Stimulated activated CD8-positive, alpha-beta memory T cell treated with anti-CD3 and anti-CD28 coated beads, Interleukin-7, amount 100 ng/mL, for 4 hours (primary cell): ENCODE results near the gene TRAPPC6A.
"Not testable (repeated sequence)": the region's sequence is repeated elsewhere in the genome, so short reads cannot be mapped to it uniquely, and the experiment has no call there.

Experiments
- DNase-seq, 2 donors: peaks; one replicate each; pipeline ENCODE4 v3.0.0-alpha.2; 2020; ENCODE audit warnings: low read depth in 2 of 2

The TRAPPC6A gene

DNA sequence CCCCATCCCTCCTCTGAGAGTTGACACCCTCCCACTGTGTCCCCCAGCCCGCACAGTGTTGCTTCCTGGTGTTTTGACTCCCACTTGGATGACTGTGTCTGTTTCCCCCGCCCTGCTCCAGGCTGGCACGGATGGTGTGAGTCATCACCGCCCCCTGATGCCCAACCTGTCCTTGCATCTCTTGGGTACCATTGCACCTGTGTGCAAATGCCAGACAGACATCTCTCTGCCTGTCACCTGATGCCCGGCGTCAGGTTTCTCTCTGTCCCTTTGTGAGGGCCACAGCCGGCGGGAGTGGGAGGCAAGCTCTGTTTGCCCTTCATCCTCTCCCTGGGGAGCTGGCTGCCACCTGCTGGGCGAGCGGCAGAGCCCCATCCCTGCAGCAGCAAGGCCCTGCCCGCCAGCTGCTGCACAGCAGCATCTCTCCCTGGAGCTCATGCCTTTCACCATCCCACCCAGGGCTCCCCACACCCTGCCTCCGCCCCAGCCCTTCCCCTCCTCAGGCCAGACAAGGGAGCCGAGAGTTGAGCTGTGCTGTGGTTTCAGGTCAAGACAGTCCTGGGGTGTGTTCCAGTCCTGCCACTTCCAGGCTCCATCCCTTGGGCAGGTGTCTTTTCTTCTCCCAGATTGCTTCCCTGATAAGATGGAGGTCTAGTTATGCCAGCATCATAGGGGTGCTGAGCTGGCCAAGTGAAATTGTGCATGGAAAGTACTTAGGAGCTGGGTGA lies 47.0 kb downstream of the TRAPPC6A start:
- DNase-seq, result no peak

DNA sequence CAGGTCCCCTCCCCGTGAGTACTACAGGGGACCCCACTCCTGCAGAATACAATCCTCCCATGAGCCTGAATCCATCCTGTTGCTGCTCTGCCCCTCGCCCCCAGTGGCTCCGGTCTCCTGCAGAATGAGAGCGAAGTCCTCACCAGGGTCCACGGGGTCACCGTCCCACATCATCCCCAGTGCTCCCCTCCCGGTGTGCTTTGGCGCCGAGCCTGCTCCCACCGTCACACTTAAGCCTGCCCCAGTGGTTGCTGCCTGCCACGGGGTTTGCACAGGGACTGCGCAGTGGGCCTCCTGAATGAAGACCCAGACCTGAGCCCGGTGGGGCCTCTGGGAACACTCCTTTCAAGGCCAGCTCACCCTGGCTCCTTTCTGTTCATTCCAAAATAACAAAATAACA lies 47.8 kb downstream of the TRAPPC6A start:
- DNase-seq, result no peak

DNA sequence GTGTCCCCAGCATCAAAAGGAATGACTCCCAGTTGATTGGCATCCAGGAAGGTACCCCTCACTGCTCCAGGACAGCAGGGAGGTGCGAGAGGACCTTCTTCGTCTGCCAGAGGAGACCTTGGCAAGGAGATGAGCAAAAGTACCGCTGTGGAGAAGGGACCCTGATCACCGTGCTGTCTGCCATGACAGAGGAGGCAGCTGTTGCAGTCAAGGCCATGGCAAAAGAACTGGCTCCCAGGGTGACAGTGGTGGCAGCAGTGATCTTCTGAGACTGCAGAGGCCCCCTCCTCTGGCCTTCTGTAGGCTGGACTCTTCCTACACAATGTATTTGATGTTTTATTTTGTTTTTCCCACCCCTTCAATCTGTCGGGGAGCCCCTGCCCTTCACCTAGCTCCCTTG lies 49.2 kb downstream of the TRAPPC6A start:
- DNase-seq, result no peak

DNA sequence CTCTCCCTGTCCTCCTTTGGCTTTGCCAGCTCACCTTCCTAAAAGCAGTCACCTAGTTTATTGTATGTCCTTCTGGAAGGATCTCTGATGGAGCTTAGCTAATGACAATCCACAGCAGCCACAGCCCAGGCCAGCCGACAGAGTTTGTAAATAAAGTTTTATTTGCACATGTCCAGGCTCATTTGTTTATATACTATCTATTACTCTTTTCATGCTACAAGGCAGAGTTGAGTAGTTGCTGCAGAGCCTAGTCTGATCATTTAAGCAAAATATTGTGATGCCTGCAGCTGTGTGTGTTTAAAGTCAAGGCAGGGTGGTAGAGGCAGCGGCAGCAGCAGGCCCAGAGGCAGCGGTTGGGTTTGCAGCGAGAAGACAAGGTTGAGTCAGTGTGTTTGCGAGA lies 49.9 kb downstream of the TRAPPC6A start:
- no peak for DNase-seq

DNA sequence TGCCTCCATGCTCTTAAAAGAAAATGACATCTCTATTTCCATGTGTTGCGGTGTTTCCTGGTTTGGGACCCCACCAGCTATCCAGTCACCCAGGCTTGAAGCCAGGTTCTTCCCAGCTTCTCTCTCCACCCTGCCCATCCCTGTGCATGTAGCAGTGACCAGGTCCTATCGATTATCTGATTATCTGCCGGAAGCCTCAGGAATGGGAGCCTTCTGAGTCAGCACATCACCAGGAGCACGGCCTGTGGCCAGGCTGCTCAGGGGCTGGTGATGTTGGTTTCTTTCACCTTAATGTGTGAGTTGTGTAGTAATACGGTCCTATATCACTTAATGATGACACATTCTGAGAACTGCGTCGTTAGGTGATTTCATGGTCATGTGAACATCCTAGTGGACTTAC lies 51.4 kb downstream of the TRAPPC6A start:
- no peak for DNase-seq

DNA sequence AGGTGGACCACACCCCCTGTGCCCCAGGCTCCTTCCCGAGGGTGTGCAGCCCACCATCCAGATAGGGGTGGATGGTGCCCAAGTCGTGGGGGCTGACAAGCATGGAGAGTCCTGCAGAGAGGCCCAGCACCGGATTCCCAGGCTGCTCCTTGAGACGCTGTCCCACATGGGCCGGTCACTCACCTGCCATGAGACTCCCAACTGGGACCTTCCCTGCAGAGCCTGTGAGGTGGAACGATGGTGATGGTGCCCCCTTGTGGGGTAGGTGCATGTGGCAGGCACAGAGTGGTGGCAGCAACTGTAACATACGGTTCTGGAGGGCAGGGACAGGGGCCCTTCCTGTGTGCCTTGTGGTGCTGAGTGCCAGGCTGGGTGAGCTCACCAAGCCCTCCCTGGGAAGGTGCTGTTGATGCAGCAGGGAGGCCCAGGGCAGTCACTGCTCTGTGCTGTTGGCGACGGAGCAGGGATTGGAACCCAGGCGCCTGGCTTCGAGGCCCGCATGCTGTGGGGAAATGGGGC lies 52.0 kb downstream of the TRAPPC6A start:
- DNase-seq, result peak; percentile 32 to 40

DNA sequence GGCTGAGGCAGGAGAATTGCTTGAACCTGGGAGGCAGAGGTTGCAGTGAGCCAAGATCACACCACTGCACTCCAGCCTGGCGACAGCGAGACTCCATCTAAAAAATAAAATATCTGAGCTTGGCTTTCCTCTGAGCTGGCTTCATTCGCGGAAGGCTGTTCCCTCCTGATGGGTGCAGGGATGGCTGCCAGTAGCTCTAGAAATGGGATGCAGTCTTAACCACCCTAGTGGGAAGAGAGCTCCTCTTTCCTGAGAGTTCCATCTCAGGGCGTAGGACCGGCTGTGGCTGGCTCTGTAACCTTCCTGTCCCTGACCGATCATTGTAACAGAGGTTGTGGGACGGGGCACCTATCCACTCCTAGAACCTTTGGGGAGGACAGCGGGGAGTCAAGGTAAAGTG lies 52.7 kb downstream of the TRAPPC6A start:
- DNase-seq, result no peak

DNA sequence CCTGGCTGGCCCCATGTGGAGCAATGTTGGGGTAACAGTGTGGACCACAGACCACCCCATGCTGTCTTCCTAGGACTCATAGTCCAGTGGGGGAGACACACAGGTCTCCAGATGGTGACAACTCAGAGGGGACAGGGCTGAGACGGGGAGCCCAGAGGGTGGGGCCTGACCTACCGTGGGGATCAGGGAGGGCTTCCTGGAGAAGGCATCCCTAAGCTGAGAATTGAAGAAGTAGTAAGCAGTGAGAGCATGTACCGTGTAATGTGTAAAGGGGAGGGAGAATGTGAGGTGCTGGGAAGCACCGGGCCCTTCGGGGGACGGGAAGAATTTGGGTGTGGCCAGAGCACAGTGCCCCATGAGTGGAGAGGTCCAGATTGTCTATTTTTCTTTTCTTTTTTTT lies 54.0 kb downstream of the TRAPPC6A start:
- DNase-seq, result no peak

DNA sequence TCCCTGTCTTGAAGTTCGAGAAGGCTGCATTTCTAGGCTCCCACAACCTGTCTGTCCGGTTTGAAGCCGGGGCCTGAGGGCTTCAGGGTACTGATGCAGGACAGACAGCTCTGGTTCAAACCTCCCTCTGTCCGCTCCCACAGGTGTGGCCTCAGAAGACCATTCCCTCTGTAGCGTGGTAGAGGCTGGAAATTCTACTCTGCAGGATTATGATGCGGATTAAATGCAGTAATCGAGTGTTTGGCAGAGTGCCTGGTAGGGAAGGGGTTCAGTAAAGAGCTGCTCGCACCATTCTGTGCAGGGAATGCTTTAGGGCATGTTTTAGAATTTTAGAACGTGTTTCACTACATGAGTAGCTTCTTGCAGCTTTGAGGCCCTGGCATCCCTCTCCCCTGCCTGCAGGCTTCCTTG lies 54.6 kb downstream of the TRAPPC6A start:
- no peak for DNase-seq

DNA sequence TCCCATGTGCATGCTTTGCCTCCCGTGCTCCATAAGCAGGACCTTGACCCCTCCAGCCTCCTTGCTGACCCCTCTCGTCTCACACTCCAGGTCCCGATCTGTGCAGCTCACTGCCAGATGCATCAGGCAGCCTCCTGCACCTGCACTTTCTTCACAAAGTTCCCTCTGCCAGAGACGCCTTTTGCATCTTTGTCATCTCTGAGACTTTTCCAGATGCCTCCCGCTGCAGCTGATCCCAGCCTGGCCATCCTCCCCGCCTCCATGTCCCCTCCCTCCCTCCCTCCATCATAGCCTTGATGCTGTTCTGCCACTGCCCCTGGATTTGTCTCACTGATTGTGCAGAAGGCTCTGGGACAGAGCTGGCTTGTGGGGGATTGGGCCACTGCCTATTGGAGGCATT lies 55.2 kb downstream of the TRAPPC6A start:
- DNase-seq, result no peak

DNA sequence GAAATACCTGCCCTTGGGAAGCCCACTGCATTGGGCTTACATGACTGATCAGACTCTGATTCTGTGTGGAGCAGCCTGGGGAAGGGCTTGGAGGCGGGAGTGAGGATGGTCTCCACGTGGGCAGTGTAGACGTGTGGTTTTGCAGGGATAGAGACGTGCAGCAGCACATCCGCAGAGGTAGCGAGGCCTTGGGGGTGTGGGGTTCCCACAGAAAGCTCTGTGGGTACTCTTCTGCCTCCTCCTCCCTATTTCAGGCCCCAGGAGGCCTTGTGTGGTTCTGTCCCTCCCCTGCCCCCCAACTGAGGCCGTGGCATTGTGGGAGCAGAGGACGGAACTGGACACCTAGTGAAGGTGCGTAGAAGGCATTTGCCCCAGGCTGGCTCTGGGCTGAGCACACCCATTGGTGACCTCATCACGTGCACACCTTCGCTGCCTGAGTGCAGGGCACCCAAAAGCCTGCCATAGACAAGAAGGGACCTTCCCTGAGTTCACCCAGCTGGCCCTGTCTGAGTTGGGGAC lies 56.2 kb downstream of the TRAPPC6A start:
- no peak for DNase-seq

DNA sequence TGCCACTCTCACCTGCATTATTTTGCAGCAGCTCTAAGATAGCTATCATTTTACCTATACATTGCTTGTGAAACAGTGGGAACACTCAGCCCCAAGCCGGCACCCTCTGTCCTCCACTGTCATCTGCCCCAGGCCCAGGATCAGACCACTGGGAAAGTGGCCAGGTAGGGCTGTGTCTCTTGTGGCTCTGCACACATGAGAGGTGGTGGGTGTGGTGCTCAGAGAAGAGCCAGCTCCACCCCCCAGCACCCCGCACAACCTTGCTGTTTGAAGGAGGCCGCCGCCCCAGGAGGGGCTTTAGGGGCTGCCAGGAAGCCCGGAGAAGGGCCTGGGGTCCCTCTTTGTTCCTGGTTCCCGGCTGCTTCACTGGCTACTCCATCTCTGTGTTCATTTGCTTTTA lies 58.5 kb downstream of the TRAPPC6A start:
- no peak for DNase-seq

DNA sequence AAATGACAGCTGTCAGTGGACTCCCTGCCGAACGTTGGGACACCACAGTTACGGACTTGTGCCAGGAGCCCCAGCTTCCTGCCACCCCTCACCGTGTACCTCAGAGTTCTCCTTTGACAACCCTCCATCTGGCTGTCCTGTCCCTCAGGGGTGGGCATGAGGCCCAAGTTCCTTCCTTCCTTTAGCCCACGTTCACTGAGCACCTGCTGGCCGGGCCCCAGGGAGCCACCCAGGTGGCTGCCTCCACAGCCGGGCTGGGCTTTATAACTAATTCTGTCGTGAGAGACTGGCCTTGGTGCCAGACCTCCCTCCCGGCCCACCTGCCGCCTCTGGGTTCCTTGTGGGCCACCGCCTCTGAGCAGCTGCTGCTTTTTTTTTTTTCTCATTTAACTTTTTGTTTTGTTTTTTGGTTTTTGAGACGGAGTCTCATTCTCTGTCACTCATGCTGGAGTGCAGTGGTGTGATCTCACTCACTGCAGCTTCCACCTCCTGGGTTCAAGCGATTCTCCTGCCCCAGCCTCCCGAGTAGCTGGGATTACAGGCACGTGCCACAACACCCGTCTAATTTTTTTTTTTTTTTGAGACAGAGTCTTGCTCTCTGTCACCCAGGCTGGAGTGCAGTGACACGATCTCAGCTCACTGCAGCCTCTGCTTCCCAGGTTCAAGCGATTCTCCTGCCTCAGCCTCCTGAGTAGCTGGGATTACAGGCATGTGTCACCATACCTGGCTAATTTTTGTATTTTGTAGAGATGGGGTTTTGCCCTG lies 59.3 kb downstream of the TRAPPC6A start:
- DNase-seq, result not testable (repeated sequence)

DNA sequence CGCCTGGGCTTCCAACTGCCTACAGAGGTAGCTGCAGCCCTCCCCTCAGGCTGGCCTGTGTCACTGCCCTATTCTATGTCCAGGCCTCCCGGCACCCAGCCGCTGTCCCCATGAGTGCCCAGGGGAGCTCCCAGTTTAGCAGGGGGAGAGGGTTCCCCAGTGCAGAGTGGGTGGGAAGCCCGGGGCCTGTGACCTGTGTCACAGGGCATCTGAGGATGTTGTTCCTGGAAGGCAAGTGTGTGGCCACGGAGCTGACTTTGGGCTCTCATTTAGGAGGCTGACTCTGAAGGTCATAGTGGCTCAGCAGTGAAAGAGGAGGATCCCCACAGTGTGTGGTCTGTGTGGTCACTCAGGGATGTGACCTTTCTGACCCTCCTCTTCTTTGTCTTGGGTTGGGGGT lies 59.9 kb downstream of the TRAPPC6A start:
- no peak for DNase-seq

DNA sequence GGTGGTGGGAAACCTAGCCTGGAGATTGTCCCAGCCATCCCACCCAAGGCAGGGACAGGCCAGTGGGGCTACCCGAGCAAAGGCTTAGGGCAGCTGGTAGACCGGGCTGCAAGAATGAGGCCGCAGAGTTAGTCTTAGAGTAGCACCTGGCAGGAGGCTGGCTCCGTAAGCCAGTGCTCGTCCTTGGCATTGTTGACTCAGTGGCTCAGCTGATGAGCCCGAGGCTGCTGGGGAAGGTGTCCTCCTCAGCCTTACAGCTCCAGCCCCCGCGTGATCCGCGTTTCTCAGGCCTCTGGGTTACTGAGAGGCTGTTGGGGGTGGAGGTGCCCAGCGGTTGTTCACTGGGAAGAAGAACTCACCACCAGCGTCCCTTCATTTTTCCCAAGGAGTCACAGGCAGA lies 60.4 kb downstream of the TRAPPC6A start:
- no peak for DNase-seq

DNA sequence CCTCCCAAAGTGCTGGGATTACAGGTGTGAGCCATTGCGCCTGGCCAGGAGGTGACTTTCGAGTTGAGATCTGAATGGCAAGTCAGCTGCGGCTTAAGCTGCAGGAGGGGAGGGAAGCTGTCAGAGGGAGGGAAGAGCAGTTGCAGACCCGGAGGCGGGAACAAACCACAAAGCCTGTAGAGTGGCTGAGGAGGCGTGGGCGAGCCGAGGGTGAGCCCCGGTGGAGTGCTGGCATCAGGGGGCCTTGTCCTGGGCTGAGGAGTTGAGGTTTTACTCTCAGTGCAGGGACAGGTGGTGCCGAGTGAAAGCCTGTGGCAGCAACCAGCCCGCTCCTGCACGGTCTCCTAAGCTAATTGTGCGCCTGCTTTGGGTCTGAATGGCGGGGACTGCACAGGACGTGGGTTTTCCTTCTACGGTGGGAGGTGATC lies 60.9 kb downstream of the TRAPPC6A start:
- DNase-seq, result peak; percentile 39 to 67

DNA sequence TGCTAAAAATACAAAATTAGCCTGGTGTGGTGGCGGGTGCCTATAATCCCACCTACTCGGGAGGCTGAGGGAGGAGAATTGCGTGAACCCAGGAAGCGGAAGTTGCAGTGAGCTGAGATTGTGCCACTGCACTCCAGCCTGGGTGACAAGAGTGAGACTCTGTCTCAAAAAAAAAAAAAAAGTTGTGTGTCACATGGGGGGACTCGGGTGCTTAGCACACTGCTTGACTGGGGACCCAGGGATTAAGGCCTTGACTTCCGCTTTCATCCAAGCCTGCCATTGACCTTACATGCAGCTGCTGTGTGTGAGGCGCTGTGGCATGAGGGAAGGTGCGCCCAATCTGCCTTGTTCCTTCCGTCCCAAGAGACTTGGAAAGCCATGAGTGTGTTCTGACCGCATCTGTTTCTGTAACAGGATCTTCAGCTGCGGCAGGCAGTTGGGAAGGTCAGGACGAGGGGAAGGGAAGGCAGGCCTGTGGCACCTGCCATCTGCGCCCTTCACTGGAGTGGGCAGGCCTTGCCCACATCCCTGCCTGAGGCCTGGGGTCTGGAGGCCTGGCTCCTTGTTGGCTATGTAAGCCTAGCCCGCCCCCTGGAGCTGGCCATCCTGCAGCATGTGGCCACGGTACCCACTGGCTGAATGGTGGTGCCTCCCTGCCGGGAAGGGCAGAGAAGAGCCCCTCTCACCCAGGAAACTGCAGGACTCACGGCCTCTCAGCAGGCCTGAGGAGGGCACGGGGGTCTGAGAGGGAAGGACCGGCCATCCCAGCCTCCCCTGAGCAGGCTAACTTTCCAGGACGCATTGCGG lies 62.0 kb downstream of the TRAPPC6A start:
- DNase-seq, result no peak

DNA sequence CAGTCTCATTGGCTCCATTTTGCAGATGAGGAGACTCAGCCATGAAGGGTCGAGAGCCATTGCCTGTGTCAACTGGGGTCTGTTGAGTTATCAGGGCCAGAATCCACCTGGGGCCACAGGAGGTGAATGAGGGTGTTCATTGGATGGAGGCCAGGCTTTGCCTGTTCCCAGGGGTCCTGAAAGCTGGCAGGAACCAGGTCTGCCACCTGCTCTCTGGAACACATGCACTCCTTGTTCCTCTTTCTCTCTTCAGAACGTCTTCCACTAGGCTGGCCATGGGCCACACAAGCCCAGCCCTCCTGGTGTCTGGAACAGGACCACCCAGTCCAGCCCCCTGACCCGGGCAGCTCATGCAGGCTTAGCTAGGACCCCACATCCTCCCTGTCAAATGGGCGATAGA lies 63.9 kb downstream of the TRAPPC6A start:
- no peak for DNase-seq

DNA sequence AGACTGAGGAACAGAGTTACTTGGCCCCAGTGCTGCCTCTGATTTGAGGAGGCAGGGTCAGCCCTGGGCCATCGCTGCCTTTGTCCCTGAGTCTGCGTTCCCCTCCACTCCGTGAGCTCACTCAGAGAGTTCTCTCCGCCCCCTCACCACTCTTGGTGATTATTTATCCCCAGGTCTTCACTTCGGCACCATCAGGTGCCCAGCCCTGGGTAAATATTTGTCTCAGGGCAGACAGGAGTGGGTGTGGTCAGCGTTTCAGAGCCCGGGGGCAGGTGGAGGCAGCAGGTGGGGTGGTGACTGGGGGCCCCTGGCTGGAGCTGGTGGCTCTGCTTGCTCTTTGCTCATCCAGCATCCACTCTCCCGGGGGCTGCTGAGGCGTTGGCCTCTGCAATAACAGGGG lies 64.4 kb downstream of the TRAPPC6A start:
- no peak for DNase-seq
